Measurements from ENCODE around the gene SLC8A1.

- TF ChIP-seq CTCF (IDR thresholded peaks at IDR 0.05 in 4 of 5, conservative IDR thresholded peaks at IDR 0.05 in 1 of 5) (no peak), POLR2A (IDR thresholded peaks at IDR 0.05) (no peak)
These were observed 84.9 kb downstream of the SLC8A1 start for GRCh38 chr2:40367032-40367431.
